HL-60 (cell line): ENCODE measurements around the gene SLC9B1.

ENCODE experiments used
- CTCF ChIP-seq: IDR thresholded peaks from one replicate; pipeline ENCODE4 v1.5.1; 2011; ENCODE audit warnings: low read length, control low read depth, inconsistent platforms; ENCODE audit not compliant: insufficient read depth
- GABPA ChIP-seq: IDR thresholded peaks from 2 replicates; pipeline ENCODE4 v1.6.1; 2012; ENCODE audit warnings: low read depth
- POLR2AphosphoS5 ChIP-seq: IDR thresholded peaks from 2 replicates; pipeline ENCODE4 v1.6.1; 2012; ENCODE audit warnings: low read depth
- REST ChIP-seq: IDR thresholded peaks from 2 replicates; pipeline ENCODE4 v1.6.1; 2012; ENCODE audit warnings: low read depth; ENCODE audit not compliant: insufficient replicate concordance
- SPI1 ChIP-seq: IDR thresholded peaks from 2 replicates; pipeline ENCODE4 v1.6.1; 2012; ENCODE audit warnings: low read depth, mild to moderate bottlenecking, borderline replicate concordance

GRCh38 chr4:103054030-103054429 is 34.5 kb upstream of the SLC9B1 start:
- TF ChIP-seq POLR2AphosphoS5 (no peak), CTCF (no peak), REST (no peak), GABPA (no peak), SPI1 (no peak)
